Nephron (organoid): ENCODE measurements around the gene CELF4.

Experiments used
- H3K27ac Mint-ChIP-seq, 3 experiments: 2 replicates each; pipeline ENCODE4 v1.8.0; 2020; ENCODE audit warnings: mixed read lengths in 3 of 3, mild to moderate bottlenecking in 2 of 3, moderate library complexity in 1 of 3
- H3K27me3 Mint-ChIP-seq: 2 replicates; pipeline ENCODE4 v1.8.0; 2021; ENCODE audit warnings: low read depth, mild to moderate bottlenecking, moderate library complexity, mixed read lengths
- H3K36me3 Mint-ChIP-seq: 2 replicates; pipeline ENCODE4 v1.8.0; 2020; ENCODE audit warnings: low read depth, mixed read lengths
- H3K4me1 Mint-ChIP-seq: 2 replicates; pipeline ENCODE4 v1.8.0; 2020; ENCODE audit warnings: mixed read lengths
- H3K4me3 Mint-ChIP-seq, 3 experiments: 2 replicates each; pipeline ENCODE4 v1.8.0; 2020; ENCODE audit warnings: mild to moderate bottlenecking in 3 of 3, mixed read lengths in 3 of 3, moderate library complexity in 2 of 3
- H3K9me3 Mint-ChIP-seq: 2 replicates; pipeline ENCODE4 v1.8.0; 2020; ENCODE audit warnings: mixed read lengths
- CTCF ChIP-seq, 3 experiments: fragments of 200-600 bp; sonication (generic); IDR thresholded peaks; one replicate each; pipeline ENCODE4 v1.5.0; 2021; ENCODE audit warnings: antibody characterized with exemption in 3 of 3; ENCODE audit not compliant: unreplicated experiment in 3 of 3

The CELF4 gene

GRCh38 chr18:37527395-37527794, 38.2 kb downstream of the CELF4 start:
- H3K27me3 Mint-ChIP-seq: peaks cover 73% of the 10 kb centered on the region
- H3K36me3 Mint-ChIP-seq: no peaks in the 10 kb centered on the region
- no peak overlapping the region for H3K27ac Mint-ChIP-seq
- TF ChIP-seq CTCF (IDR thresholded peaks at IDR 0.05; ENCODE audit: unreplicated experiment in 3 of 3): no peak
- no peaks in the 10 kb centered on the region for H3K9me3 Mint-ChIP-seq
- peaks cover 29% of the 10 kb centered on the region for H3K4me1 Mint-ChIP-seq
- H3K4me3 Mint-ChIP-seq: no peak overlapping the region

- peak overlapping the region in 1 of 3 experiments; percentile 47 for H3K27ac Mint-ChIP-seq
- no peaks in the 10 kb centered on the region for H3K36me3 Mint-ChIP-seq
- no peak for TF ChIP-seq CTCF (IDR thresholded peaks at IDR 0.05; ENCODE audit: unreplicated experiment in 3 of 3)
- H3K27me3 Mint-ChIP-seq: peaks cover 74% of the 10 kb centered on the region
- peak overlapping the region; percentile 71 to 80 (median 80) for H3K4me3 Mint-ChIP-seq
- H3K4me1 Mint-ChIP-seq: peaks cover 37% of the 10 kb centered on the region
- H3K9me3 Mint-ChIP-seq: no peaks in the 10 kb centered on the region
Measured at GRCh38 chr18:37525262-37525585, 40.4 kb downstream of the CELF4 start.

GRCh38 chr18:37524498-37525261, 40.9 kb downstream of the CELF4 start:
- TF ChIP-seq CTCF (IDR thresholded peaks at IDR 0.05; ENCODE audit: unreplicated experiment in 3 of 3): peak in 1 of 3 experiments; percentile 14
- peak overlapping the region in 2 of 3 experiments; percentile 29 to 47 for H3K27ac Mint-ChIP-seq
- peaks cover 74% of the 10 kb centered on the region for H3K27me3 Mint-ChIP-seq
- H3K4me3 Mint-ChIP-seq: peak overlapping the region; percentile 71 to 80 (median 80)
- H3K9me3 Mint-ChIP-seq: no peaks in the 10 kb centered on the region
- no peaks in the 10 kb centered on the region for H3K36me3 Mint-ChIP-seq
- H3K4me1 Mint-ChIP-seq: peaks cover 43% of the 10 kb centered on the region

GRCh38 chr18:37524139-37524497, 41.5 kb downstream of the CELF4 start:
- Mint-ChIP-seq H3K36me3 (no peaks in the 10 kb centered on the region), H3K27me3 (peaks cover 68% of the 10 kb centered on the region), H3K27ac (peak overlapping the region in 2 of 3 experiments; percentile 23 to 34), H3K9me3 (no peaks in the 10 kb centered on the region), H3K4me3 (peak overlapping the region; percentile 55 to 62 (median 59)), H3K4me1 (peaks cover 49% of the 10 kb centered on the region)
- TF ChIP-seq CTCF (IDR thresholded peaks at IDR 0.05; ENCODE audit: unreplicated experiment in 3 of 3): no peak

DNA sequence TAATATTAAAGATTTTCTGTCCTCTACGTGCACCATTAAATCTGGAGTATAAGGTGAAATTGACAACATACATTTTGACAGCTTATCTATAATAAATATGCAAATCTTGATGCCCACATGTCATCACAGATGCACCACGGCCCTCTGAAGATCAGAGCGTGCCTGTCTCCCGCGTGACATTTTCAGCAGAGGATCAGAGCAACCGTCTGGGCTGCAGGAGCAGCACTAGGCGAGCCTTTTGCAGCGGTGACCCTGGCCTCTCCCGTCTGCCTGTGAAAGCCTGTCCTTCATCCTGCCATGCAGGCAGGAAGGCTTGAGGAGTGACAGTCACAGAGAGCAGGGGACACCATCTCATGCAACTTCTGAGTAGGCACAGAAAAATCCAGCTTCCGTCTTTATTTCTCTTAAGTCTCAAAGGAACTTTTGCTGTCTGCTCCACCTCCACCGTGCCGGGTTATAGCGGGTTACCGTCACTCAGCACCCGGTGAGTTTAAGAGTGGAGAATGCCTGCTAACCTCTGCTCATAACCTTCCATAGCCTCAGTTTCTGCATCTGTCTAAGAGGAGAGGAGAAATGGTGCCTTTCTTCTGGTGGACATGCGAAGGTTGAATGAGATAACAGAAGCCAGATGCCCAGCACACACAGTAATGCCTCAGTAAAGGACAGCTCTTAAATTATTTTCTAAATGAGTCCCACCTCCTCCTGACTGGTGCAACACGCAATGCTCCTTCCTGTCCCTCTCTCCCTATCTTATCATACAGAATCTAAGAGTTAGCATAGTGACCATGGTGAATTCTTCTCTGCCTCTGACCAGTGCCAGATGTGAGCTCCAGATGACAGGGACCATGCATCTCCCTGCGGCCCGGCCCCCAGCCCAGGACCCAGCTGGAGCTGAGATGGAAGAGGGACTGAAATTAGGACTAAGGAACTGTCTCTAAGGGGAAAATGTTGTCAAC, 43.8 kb downstream of the CELF4 start:
- H3K4me3 Mint-ChIP-seq: no peak overlapping the region
- no peaks in the 10 kb centered on the region for H3K9me3 Mint-ChIP-seq
- H3K27me3 Mint-ChIP-seq: peaks cover 65% of the 10 kb centered on the region
- H3K36me3 Mint-ChIP-seq: no peaks in the 10 kb centered on the region
- peaks cover 65% of the 10 kb centered on the region for H3K4me1 Mint-ChIP-seq
- peak overlapping the region in 2 of 3 experiments; percentile 24 to 43 for H3K27ac Mint-ChIP-seq
- TF ChIP-seq CTCF (IDR thresholded peaks at IDR 0.05; ENCODE audit: unreplicated experiment in 3 of 3): no peak
